Inflammatory macrophage treated with lipopolysaccharide for 4 hours (primary cell): ENCODE measurements around the gene EDC4.
A peak's percentile ranks its signal among the peaks of the same experiment; 100 is the strongest.

Experiments
- DNase-seq: peaks from one replicate; pipeline ENCODE4 v3.0.0-alpha.2; 2020

EDC4 gene

GRCh38 chr16:67878232-67878631 is 5.4 kb downstream of the EDC4 start:
- DNase-seq, result no peak

GRCh38 chr16:67878846-67879245 is 6.0 kb downstream of the EDC4 start:
- DNase-seq, result no peak

GRCh38 chr16:67879462-67879861 is 6.6 kb downstream of the EDC4 start:
- no peak for DNase-seq

- DNase-seq, result no peak
Observed at GRCh38 chr16:67879936-67880335, 7.1 kb downstream of the EDC4 start.

GRCh38 chr16:67880584-67880983 is 7.7 kb downstream of the EDC4 start:
- DNase-seq, result no peak

GRCh38 chr16:67881621-67882161 is 8.8 kb downstream of the EDC4 start:
- DNase-seq, result no peak

- no peak for DNase-seq
Observed at GRCh38 chr16:67882374-67883145, 9.7 kb downstream of the EDC4 start.

- DNase-seq, result no peak
Observed at GRCh38 chr16:67883146-67883871, 10.5 kb downstream of the EDC4 start.

GRCh38 chr16:67883872-67884261 is 11.0 kb downstream of the EDC4 start:
- peak; percentile 29 for DNase-seq

- DNase-seq, result no peak
Observed at GRCh38 chr16:67884684-67885083, 11.8 kb downstream of the EDC4 start, which contains the start of gene NRN1L. Gene NRN1L, plus strand, starts transcription at chr16:67884885. Its CDS starts 19 bp downstream, at chr16:67884904.

GRCh38 chr16:67885545-67885944 is 12.7 kb downstream of the EDC4 start:
- DNase-seq, result no peak

- no peak for DNase-seq
Observed at GRCh38 chr16:67885976-67886375, 13.1 kb downstream of the EDC4 start.

- DNase-seq, result no peak
Observed at GRCh38 chr16:67886387-67886786, 13.5 kb downstream of the EDC4 start.

GRCh38 chr16:67888331-67888730 is 15.5 kb downstream of the EDC4 start:
- DNase-seq, result no peak

GRCh38 chr16:67892375-67892774 is 19.5 kb downstream of the EDC4 start:
- DNase-seq, result no peak

- peak; percentile 97 for DNase-seq
Observed at GRCh38 chr16:67892899-67893742, 20.3 kb downstream of the EDC4 start, which contains the start of gene PSKH1. Gene PSKH1, plus strand, starts transcription at chr16:67893254. Its CDS starts 15,496 bp downstream, at chr16:67908750.

GRCh38 chr16:67893743-67894399 is 21.0 kb downstream of the EDC4 start:
- peak; percentile 18 for DNase-seq

GRCh38 chr16:67897231-67897630 is 24.4 kb downstream of the EDC4 start:
- DNase-seq, result no peak

- DNase-seq, result no peak
Observed at GRCh38 chr16:67901734-67902133, 28.9 kb downstream of the EDC4 start.

- DNase-seq, result no peak
Observed at GRCh38 chr16:67902831-67903230, 30.0 kb downstream of the EDC4 start.

GRCh38 chr16:67907397-67908180 is 34.7 kb downstream of the EDC4 start:
- DNase-seq, result no peak
